Neural crest cell (in vitro differentiated cells): ENCODE results near the gene NPC1. TPM values are rescaled to one million over a fixed set of nuclear protein-coding genes. Genes with fewer than 3 reads are reported as not detected.

Source experiments
- DNase-seq: peaks from one replicate; pipeline ENCODE4 v3.0.0; 2021; ENCODE audit warnings: low read depth, mixed read lengths, low spot score
- H3K27ac Mint-ChIP-seq: one replicate; pipeline ENCODE4 v1.8.0; 2021; ENCODE audit warnings: mild to moderate bottlenecking, mixed read lengths; ENCODE audit not compliant: unreplicated experiment
- H3K27me3 Mint-ChIP-seq: 2 replicates; pipeline ENCODE4 v1.8.0; 2021; ENCODE audit warnings: low read depth, mild to moderate bottlenecking, mixed read lengths
- H3K36me3 Mint-ChIP-seq: 2 replicates; pipeline ENCODE4 v1.8.0; 2021; ENCODE audit warnings: low read depth, mild to moderate bottlenecking, mixed read lengths
- H3K4me1 Mint-ChIP-seq: 2 replicates; pipeline ENCODE4 v1.8.0; 2021; ENCODE audit warnings: mixed read lengths
- H3K4me3 Mint-ChIP-seq: one replicate; pipeline ENCODE4 v1.8.0; 2021; ENCODE audit warnings: mild to moderate bottlenecking, mixed read lengths
- H3K9me3 Mint-ChIP-seq: 2 replicates; pipeline ENCODE4 v1.8.0; 2021; ENCODE audit warnings: mixed read lengths
- CTCF ChIP-seq: fragments of 200-600 bp; sonication (generic); conservative IDR thresholded peaks from 2 replicates; pipeline ENCODE4 v1.5.0; 2021; ENCODE audit warnings: antibody characterized with exemption, mild to moderate bottlenecking
- total RNA-seq: library from RNA; stranded (reverse); gene quantifications from 2 replicates; pipeline ENCODE4 v1.2.1, GENCODE V29; 2021

NPC1 gene
- total RNA-seq, 1 donor from 2014 or later = 62.7 TPM

GRCh38 chr18:23608211-23608610 lies 21.9 kb upstream of the NPC1 start:
- no peaks in the 10 kb centered on the region for H3K4me1 Mint-ChIP-seq
- H3K36me3 Mint-ChIP-seq = no peaks in the 10 kb centered on the region
- no peak overlapping the region for H3K27ac Mint-ChIP-seq
- H3K27me3 Mint-ChIP-seq = no peaks in the 10 kb centered on the region
- no peak overlapping the region for H3K4me3 Mint-ChIP-seq
- TF ChIP-seq CTCF = no peak
- DNase-seq = no peak
- no peaks in the 10 kb centered on the region for H3K9me3 Mint-ChIP-seq

GRCh38 chr18:23605941-23606340 lies 19.6 kb upstream of the NPC1 start:
- Mint-ChIP-seq H3K27me3 (no peaks in the 10 kb centered on the region), H3K4me3 (no peak overlapping the region), H3K27ac (no peak overlapping the region), H3K36me3 (no peaks in the 10 kb centered on the region), H3K4me1 (no peaks in the 10 kb centered on the region), H3K9me3 (no peaks in the 10 kb centered on the region)
- no peak for DNase-seq
- TF ChIP-seq CTCF = no peak

- Mint-ChIP-seq H3K9me3 (no peaks in the 10 kb centered on the region), H3K36me3 (no peaks in the 10 kb centered on the region), H3K27me3 (no peaks in the 10 kb centered on the region), H3K4me3 (no peak overlapping the region), H3K4me1 (no peaks in the 10 kb centered on the region), H3K27ac (no peak overlapping the region)
- no peak for DNase-seq
- no peak for TF ChIP-seq CTCF
Observed at GRCh38 chr18:23599809-23600208, 13.5 kb upstream of the NPC1 start.

GRCh38 chr18:23596183-23596582 lies 9.9 kb upstream of the NPC1 start:
- Mint-ChIP-seq H3K4me3 (no peak overlapping the region), H3K36me3 (no peaks in the 10 kb centered on the region), H3K4me1 (no peaks in the 10 kb centered on the region), H3K27ac (no peak overlapping the region), H3K27me3 (no peaks in the 10 kb centered on the region), H3K9me3 (no peaks in the 10 kb centered on the region)
- no peak for DNase-seq
- no peak for TF ChIP-seq CTCF

- no peaks in the 10 kb centered on the region for H3K27me3 Mint-ChIP-seq
- H3K9me3 Mint-ChIP-seq = no peaks in the 10 kb centered on the region
- DNase-seq = no peak
- no peak overlapping the region for H3K27ac Mint-ChIP-seq
- no peaks in the 10 kb centered on the region for H3K4me1 Mint-ChIP-seq
- H3K36me3 Mint-ChIP-seq = no peaks in the 10 kb centered on the region
- H3K4me3 Mint-ChIP-seq = no peak overlapping the region
- TF ChIP-seq CTCF = no peak
Observed at GRCh38 chr18:23595591-23595990, 9.3 kb upstream of the NPC1 start.

- Mint-ChIP-seq H3K27me3 (no peaks in the 10 kb centered on the region), H3K4me1 (no peaks in the 10 kb centered on the region), H3K9me3 (no peaks in the 10 kb centered on the region), H3K36me3 (no peaks in the 10 kb centered on the region), H3K4me3 (no peak overlapping the region), H3K27ac (no peak overlapping the region)
- no peak for DNase-seq
- TF ChIP-seq CTCF = no peak
Observed at GRCh38 chr18:23593720-23594119, 7.4 kb upstream of the NPC1 start.
